ENCODE data around the gene VPS13D.

VPS13D gene

DNA sequence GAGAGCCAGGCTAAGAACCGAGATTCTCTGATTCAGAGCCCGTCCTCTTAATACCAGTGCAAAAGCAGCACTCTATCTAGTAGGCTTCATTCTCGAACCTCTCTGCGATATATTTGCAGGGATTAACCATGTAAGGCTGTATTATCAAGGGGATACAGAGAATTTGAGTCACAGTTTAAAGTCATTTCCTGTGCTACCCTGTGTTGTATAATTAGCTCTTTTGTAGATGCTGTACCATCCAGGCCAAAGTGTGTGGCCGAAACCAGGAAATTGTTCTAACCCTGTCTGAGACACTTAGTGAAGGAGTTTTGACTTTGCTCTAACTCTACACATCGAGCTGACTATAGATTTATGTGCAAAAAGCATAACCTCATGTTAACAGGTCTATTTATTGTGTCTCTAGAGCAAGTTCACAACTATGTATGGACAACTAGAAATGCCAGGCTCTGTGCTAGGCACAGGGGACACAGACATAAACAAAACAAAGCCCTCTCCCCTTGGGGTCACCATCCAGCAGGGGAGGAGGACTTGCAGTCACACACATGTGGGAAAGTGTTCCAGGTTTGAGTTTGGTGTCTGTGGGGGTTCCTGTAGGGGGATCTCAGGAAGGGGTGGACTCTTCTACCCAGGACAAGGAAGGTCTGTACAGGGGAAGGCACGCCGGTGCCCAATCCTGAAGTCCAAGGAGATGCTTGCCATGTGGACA is 206.0 kb downstream of the VPS13D start:
- DNase-seq (ENCODE audit: low spot score in 2 of 2): no peak
- Mint-ChIP-seq H3K4me3 (no peak overlapping the region), H3K27me3 (no peaks in the 10 kb centered on the region), H3K4me1 (peaks cover 26% of the 10 kb centered on the region), H3K27ac (no peak overlapping the region), H3K9me3 (no peaks in the 10 kb centered on the region), H3K36me3 (peaks cover 32% of the 10 kb centered on the region)
- ATAC-seq (ENCODE audit: low read depth): peak; percentile 69

DNA sequence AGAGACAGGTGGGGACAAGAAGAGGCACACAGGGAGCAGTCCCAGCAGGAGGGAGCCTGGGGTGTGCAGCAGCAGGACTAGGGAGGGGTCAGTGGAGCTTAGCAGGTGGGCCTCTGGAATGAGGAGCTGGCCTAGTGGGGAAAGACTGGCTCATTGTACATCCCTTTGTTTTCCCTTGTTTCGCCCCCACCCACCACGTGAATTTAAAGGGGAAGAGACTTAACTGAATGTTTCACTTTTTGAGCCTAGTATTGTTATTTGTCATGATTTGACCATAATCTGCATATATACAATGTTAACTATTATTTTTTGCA is 206.5 kb downstream of the VPS13D start:
- H3K4me1 Mint-ChIP-seq: peaks cover 26% of the 10 kb centered on the region
- H3K27ac Mint-ChIP-seq: no peak overlapping the region

DNA sequence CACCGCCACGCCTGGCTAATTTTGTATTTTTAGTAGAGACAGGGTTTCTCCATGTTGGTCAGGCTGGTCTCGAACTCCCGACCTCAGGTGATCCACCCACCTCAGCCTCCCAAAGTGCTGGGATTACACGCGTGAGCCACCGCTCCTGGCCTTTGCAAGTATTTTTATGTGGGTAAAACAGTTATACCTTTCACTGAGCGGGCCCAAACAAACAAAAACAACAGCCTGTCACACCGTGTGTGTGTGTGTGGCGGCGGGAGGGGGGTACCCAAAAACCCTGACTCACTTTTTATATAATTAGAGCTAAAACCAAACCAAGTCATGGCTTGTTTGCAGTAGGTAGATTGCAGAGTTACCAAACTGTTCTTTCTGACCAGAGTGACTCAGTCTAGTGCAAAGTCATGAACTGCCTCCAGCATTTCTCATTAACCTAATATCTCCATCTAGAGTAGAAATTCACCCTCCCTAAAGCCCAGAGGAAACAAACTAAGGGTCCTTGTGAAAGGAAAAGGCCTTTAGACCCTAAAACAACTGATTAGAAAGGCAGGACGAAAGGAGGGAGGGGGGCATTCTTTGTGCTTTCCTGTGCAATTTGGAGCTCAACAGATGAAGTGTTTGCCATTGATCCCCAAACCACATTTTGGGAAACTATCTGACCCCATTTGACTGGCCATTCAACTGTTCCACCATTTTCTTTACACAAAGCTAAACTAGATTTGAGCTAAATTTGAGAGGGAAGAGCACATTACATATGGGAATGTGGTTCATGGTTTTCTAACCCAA is 207.2 kb downstream of the VPS13D start:
- H3K27ac Mint-ChIP-seq: peak overlapping the region; percentile 28
- no peaks in the 10 kb centered on the region for H3K9me3 Mint-ChIP-seq
- peaks cover 37% of the 10 kb centered on the region for H3K36me3 Mint-ChIP-seq
- no peak for ATAC-seq (ENCODE audit: low read depth)
- no peaks in the 10 kb centered on the region for H3K27me3 Mint-ChIP-seq
- DNase-seq (ENCODE audit: low spot score in 2 of 2): no peak
- peaks cover 26% of the 10 kb centered on the region for H3K4me1 Mint-ChIP-seq
- no peak overlapping the region for H3K4me3 Mint-ChIP-seq

More for the DNA sequence above, 206.5 kb downstream of the VPS13D start:
- DNase-seq (ENCODE audit: low spot score in 2 of 2) (no peak), ATAC-seq (ENCODE audit: low read depth) (no peak)
- Mint-ChIP-seq H3K27me3 (no peaks in the 10 kb centered on the region), H3K4me3 (no peak overlapping the region), H3K36me3 (peaks cover 34% of the 10 kb centered on the region), H3K9me3 (no peaks in the 10 kb centered on the region)

DNA sequence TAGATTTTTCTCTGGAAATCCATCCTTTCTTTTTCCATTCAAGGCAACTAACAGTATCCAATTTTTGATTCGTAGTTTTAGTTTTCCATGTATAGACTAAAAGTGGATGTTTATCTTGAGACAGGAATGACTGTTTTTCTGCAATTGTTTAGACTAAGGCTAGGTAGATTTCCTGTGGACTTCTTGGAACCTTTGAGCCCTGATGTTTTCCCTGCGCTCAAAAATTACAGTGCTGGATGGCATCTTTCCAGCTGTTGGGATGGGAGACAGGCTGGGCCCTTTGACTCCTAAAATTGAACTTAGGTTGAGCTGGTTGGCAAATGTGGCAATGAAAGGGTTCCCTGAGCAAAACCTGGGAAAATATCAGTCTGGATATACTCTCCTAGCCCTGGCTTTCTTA is 207.8 kb downstream of the VPS13D start:
- Mint-ChIP-seq H3K27ac (no peak overlapping the region), H3K9me3 (no peaks in the 10 kb centered on the region), H3K4me3 (no peak overlapping the region), H3K27me3 (no peaks in the 10 kb centered on the region), H3K36me3 (peaks cover 38% of the 10 kb centered on the region), H3K4me1 (peaks cover 26% of the 10 kb centered on the region)
- DNase-seq (ENCODE audit: low spot score in 2 of 2) (no peak), ATAC-seq (ENCODE audit: low read depth) (no peak)

DNA sequence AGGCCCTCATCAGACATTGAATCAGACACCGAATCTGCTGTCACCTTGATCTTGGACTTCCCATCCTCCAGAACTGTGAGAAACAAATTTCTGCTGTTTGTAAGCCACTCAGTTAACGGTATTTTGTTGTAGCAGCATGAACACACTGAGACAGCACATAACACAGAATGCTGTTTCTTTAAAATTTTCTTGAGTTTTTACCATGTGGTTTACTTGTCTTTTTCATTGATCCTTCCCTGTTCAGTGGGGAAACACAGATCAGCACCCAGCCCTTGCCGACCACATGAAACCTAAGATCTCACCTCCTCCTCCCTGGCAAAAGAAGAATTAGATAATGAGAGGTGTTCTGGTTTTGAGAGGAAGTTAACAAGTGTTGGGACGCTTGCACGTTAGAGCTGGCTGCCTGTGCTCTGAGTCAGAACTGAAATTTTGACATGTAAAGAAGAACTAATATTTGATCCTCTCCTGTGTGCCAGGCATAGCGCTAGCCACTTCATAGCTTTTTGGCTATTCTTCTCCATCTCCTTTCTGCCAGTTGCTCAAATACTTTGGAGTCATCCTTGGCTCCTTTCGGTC is 208.6 kb downstream of the VPS13D start:
- ATAC-seq (ENCODE audit: low read depth) (no peak), DNase-seq (ENCODE audit: low spot score in 2 of 2) (no peak)
- Mint-ChIP-seq H3K27me3 (no peaks in the 10 kb centered on the region), H3K27ac (peak overlapping the region; percentile 30), H3K9me3 (peaks cover 1% of the 10 kb centered on the region), H3K36me3 (peaks cover 43% of the 10 kb centered on the region), H3K4me3 (no peak overlapping the region), H3K4me1 (peaks cover 24% of the 10 kb centered on the region)

DNA sequence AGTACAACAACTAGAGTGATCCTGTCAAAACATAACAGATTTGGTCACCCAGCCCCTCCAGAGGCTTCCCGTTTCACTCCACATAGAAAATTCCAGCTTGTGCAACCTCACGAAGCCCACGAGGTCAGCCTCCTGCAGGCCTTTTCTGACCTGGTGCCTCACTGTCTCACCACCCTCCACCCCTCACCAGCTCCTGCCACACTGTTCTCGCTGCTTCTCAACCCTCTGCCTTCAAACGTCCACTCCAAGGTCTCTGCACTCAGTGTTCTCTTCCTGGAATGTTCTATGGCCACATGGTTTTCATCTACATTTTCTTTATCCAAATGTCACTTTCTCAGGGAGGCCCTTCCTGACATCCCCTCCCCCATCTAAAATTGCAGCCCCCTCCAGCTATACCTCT is 209.2 kb downstream of the VPS13D start:
- Mint-ChIP-seq H3K27ac (peak overlapping the region; percentile 15), H3K9me3 (peaks cover 1% of the 10 kb centered on the region), H3K36me3 (peaks cover 42% of the 10 kb centered on the region), H3K27me3 (no peaks in the 10 kb centered on the region), H3K4me3 (no peak overlapping the region), H3K4me1 (peaks cover 18% of the 10 kb centered on the region)
- DNase-seq (ENCODE audit: low spot score in 2 of 2): no peak
- no peak for ATAC-seq (ENCODE audit: low read depth)

DNA sequence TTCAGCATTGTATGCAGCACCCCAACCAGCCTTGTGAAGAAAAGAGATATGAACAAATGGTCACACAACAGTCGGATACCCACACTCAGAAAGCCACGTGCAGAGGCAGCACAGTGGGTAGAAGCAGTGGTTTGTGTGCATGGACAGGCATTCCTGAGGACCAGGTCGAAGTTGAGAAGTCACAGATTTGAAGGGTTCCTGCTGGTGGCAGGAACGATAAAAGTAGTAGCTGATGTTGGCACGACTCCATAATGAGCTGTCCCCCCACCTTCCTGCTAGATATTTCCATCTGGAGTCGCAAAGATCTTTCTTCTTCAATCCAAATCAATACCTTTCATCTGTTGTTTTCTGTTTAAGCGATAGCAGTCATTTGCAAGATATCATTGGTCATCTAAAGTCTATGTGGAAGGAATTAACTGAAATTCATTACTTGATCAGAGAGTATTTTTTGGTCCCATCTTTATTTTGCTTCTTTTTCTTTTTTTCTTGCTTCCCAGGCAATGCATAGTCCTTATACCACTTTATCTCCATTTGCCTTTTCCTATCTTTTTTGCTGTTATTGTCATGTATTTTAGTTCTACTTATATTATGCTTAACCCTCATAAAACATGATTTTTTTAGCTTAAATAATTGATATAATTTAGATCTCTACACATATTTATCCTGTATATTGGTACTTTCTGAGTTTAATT is 211.7 kb downstream of the VPS13D start:
- no peak overlapping the region for H3K4me3 Mint-ChIP-seq
- no peak for ATAC-seq (ENCODE audit: low read depth)
- peaks cover 47% of the 10 kb centered on the region for H3K36me3 Mint-ChIP-seq
- no peaks in the 10 kb centered on the region for H3K27me3 Mint-ChIP-seq
- H3K27ac Mint-ChIP-seq: no peak overlapping the region
- DNase-seq (ENCODE audit: low spot score in 2 of 2): no peak
- H3K9me3 Mint-ChIP-seq: peaks cover 1% of the 10 kb centered on the region
- H3K4me1 Mint-ChIP-seq: peaks cover 4% of the 10 kb centered on the region

DNA sequence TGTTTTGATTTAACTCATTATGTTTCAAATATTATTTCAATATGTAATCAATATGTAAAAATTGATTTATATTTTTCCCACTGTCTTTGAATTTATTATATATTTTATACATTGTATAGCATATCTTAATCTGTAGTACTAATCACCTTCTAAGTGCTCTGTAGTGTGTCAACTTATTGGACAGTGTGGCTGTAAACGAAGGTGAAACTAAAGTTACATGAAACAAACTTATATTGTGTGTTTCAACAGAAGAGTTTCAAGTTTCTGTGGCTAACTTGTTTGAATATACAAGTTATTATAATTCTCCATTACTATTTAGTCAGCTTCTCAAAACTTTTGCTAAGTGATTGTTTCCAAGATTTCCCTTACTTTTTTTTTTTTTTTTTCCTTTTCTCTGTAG is 212.4 kb downstream of the VPS13D start:
- Mint-ChIP-seq H3K9me3 (peaks cover 1% of the 10 kb centered on the region), H3K27ac (no peak overlapping the region), H3K4me1 (peaks cover 4% of the 10 kb centered on the region), H3K36me3 (peaks cover 46% of the 10 kb centered on the region), H3K27me3 (no peaks in the 10 kb centered on the region), H3K4me3 (no peak overlapping the region)
- ATAC-seq (ENCODE audit: low read depth) (no peak), DNase-seq (ENCODE audit: low spot score in 2 of 2) (no peak)

DNA sequence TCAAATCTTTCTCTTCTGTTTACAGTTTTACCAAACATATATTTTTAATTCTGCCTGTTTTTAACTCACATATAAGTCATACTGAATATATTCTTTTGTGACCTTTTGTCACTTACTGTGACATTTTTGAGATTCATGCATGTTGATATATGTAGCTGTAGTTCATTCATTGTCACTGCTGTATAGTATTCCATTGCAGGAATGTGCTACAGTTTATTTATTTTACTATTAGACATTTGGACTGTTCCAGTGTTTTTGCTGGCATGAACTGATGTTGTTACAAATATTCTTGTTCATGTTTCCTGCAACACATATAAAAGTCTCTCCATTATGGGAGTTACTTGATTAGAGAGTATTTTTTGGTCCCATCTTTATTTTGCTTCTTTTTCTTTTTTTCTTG is 213.3 kb downstream of the VPS13D start:
- H3K4me1 Mint-ChIP-seq: peaks cover 4% of the 10 kb centered on the region
- H3K36me3 Mint-ChIP-seq: peaks cover 41% of the 10 kb centered on the region
- H3K4me3 Mint-ChIP-seq: no peak overlapping the region
- ATAC-seq (ENCODE audit: low read depth) (no peak), DNase-seq (ENCODE audit: low spot score in 2 of 2) (no peak)
- H3K27me3 Mint-ChIP-seq: no peaks in the 10 kb centered on the region
- H3K9me3 Mint-ChIP-seq: peaks cover 1% of the 10 kb centered on the region
- H3K27ac Mint-ChIP-seq: no peak overlapping the region

DNA sequence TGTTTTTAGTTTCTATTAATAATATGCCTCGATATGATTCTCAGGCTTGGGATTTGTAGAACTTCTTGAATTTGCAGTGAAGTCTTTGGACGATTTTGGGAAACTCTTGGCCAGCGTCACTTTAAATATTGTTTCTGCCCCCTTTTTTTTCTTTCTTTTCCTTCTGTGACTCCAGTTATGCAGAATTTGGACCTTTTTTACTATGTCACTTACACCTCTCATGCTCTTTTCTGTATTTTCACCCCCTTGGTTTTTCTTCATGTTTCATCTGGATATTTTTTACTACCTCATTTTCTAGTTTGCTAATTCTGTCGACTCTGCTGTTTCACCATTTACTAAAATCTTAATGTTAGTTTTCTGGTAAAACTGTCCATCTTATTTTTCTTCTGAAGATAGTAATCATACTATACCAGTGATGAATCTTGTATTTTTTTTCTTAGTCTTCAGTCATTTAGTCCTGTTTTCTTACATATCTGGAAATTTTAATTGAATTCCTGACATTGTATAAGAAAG is 214.6 kb downstream of the VPS13D start:
- DNase-seq (ENCODE audit: low spot score in 2 of 2): no peak
- no peak for ATAC-seq (ENCODE audit: low read depth)
- Mint-ChIP-seq H3K27me3 (no peaks in the 10 kb centered on the region), H3K36me3 (peaks cover 31% of the 10 kb centered on the region), H3K27ac (no peak overlapping the region), H3K4me1 (peaks cover 10% of the 10 kb centered on the region), H3K9me3 (peaks cover 1% of the 10 kb centered on the region), H3K4me3 (no peak overlapping the region)

DNA sequence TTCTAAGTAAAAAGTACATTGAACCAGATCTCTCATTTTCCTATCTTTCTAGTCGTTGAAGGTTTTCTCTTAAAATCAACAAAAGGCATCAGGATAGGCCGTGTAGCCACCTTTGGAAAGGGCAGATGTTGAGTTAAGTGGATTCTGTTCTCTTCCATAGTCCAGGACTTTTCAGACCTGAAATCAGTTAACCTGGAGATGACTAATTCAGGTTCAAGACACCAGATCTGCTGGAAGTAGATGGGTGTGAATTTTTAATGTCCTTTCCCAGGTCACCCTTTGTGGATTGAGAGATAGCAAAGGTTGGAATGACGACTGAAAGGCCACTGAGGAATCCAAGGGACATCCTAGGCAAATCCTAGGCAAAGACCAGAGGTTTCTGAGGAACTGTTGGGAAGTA is 215.4 kb downstream of the VPS13D start:
- Mint-ChIP-seq H3K9me3 (peaks cover 1% of the 10 kb centered on the region), H3K27me3 (no peaks in the 10 kb centered on the region), H3K27ac (no peak overlapping the region), H3K36me3 (peaks cover 27% of the 10 kb centered on the region), H3K4me1 (peaks cover 14% of the 10 kb centered on the region), H3K4me3 (no peak overlapping the region)
- ATAC-seq (ENCODE audit: low read depth): no peak
- no peak for DNase-seq (ENCODE audit: low spot score in 2 of 2)

DNA sequence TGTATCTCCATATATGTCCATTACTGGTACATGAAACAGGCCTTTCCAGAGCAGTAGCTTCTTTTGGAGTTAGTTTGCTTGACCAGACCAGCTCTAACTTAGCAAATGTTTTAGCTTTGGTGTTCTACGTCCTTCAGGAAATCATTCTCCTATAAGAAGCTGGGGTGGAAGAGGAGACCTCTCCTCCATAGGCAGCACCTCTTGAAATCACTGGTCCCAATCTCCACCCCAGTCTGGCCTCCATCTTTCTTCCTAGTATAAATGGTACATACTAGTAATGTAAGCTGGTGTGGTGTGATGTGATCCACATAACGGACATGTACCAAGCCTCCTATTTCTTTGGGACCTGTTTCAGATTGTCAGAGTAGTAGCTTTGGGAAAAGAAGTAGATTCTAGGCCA is 216.8 kb downstream of the VPS13D start:
- Mint-ChIP-seq H3K27ac (peak overlapping the region; percentile 54), H3K4me1 (peaks cover 17% of the 10 kb centered on the region), H3K36me3 (peaks cover 30% of the 10 kb centered on the region)

DNA sequence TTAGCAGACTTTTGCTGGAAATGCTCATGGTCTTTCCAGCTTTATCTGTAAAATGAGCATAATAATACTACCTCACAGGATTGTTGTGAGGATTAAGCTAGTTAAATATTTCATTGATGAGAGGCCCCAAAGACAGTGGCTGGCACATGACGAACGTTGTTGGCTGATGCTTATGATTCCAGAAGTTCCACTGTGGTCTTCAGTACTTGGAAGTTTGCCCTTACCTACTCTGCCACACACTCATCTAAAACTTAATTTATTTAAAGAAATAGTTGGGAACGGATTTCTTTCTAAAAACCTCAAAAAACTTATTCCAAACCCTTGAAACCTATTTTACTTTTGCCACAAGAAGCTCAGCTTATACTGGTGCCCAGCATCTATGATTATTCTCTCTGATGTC is 217.5 kb downstream of the VPS13D start:
- H3K27me3 Mint-ChIP-seq: no peaks in the 10 kb centered on the region
- H3K36me3 Mint-ChIP-seq: peaks cover 32% of the 10 kb centered on the region
- no peak overlapping the region for H3K4me3 Mint-ChIP-seq
- H3K4me1 Mint-ChIP-seq: peaks cover 17% of the 10 kb centered on the region
- no peak for ATAC-seq (ENCODE audit: low read depth)
- DNase-seq (ENCODE audit: low spot score in 2 of 2): no peak
- H3K27ac Mint-ChIP-seq: no peak overlapping the region
- H3K9me3 Mint-ChIP-seq: peaks cover 1% of the 10 kb centered on the region

More for the DNA sequence above, 216.8 kb downstream of the VPS13D start:
- DNase-seq (ENCODE audit: low spot score in 2 of 2) (no peak), ATAC-seq (ENCODE audit: low read depth) (no peak)
- Mint-ChIP-seq H3K27me3 (no peaks in the 10 kb centered on the region), H3K9me3 (peaks cover 1% of the 10 kb centered on the region), H3K4me3 (no peak overlapping the region)

DNA sequence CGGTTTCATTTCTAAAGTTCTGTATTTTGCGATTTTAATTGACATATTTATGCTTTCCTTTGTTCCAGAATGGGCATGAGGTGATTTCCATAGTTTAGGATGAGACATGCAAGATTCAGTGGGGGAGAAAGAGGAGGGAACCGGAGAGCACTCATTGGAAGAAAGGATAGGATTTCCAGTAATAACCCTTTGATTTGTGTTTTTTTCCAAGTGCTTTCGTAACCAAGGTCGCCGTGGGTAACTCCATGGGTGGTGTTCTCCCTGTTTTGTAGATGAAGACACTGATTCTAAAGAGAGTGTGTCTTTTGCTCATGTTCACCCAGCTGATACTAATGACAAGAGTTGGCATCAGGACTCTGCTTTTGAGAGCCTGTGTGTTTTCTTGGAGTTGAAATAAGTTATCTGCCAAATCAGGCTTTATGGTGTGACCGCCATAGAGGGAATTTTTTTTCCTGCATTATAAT is 218.1 kb downstream of the VPS13D start:
- ATAC-seq (ENCODE audit: low read depth) (no peak), DNase-seq (ENCODE audit: low spot score in 2 of 2) (no peak)
- H3K9me3 Mint-ChIP-seq: peaks cover 1% of the 10 kb centered on the region
- no peaks in the 10 kb centered on the region for H3K27me3 Mint-ChIP-seq
- H3K27ac Mint-ChIP-seq: peak overlapping the region; percentile 35
- peaks cover 17% of the 10 kb centered on the region for H3K4me1 Mint-ChIP-seq
- no peak overlapping the region for H3K4me3 Mint-ChIP-seq
- peaks cover 31% of the 10 kb centered on the region for H3K36me3 Mint-ChIP-seq

Data from memory B cell (primary cell).